ENCODE results near the gene TNRC18.
A peak's percentile ranks its signal among the peaks of the same experiment; 100 is the strongest.
"Not testable (repeated sequence)": the region's sequence is repeated elsewhere in the genome, so short reads cannot be mapped to it uniquely, and the experiment has no call there.

Gene TNRC18

GRCh38 chr7:5282543-5283316 is 140.9 kb downstream of the TNRC18 start, which contains the start of gene SLC29A4:
Gene SLC29A4, plus strand, starts transcription at chr7:5282943. Its CDS starts 4,874 bp downstream, at chr7:5287817.
- DNase-seq (ENCODE audit: low read depth) = peak; percentile 15
- H3K4me3 ChIP-seq (ENCODE audit: low read depth, low read length) = peak within 1 kb of the TSS; percentile 26; the same call in 1 of the 2 replicates
- TF ChIP-seq, protein P1, sequence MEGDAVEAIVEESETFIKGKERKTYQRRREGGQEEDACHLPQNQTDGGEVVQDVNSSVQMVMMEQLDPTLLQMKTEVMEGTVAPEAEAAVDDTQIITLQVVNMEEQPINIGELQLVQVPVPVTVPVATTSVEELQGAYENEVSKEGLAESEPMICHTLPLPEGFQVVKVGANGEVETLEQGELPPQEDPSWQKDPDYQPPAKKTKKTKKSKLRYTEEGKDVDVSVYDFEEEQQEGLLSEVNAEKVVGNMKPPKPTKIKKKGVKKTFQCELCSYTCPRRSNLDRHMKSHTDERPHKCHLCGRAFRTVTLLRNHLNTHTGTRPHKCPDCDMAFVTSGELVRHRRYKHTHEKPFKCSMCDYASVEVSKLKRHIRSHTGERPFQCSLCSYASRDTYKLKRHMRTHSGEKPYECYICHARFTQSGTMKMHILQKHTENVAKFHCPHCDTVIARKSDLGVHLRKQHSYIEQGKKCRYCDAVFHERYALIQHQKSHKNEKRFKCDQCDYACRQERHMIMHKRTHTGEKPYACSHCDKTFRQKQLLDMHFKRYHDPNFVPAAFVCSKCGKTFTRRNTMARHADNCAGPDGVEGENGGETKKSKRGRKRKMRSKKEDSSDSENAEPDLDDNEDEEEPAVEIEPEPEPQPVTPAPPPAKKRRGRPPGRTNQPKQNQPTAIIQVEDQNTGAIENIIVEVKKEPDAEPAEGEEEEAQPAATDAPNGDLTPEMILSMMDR (IDR thresholded peaks at IDR 0.05; ENCODE audit: insufficient read depth, low read depth, low read length, missing control alignments) = no peak

- not testable (repeated sequence) for DNase-seq (ENCODE audit: low read depth); H3K4me3 ChIP-seq (ENCODE audit: low read depth, low read length)
Measured at GRCh38 chr7:5281598-5282500, 141.8 kb downstream of the TNRC18 start.

- H3K4me3 ChIP-seq (ENCODE audit: low read depth, low read length) = no peak overlapping the region
- TF ChIP-seq, protein P1 (IDR thresholded peaks at IDR 0.05; ENCODE audit: insufficient read depth, low read depth, low read length, missing control alignments) = no peak
Measured at GRCh38 chr7:5279734-5280133, 143.9 kb downstream of the TNRC18 start.

GRCh38 chr7:5278766-5279165 is 144.9 kb downstream of the TNRC18 start:
- H3K4me3 ChIP-seq (ENCODE audit: low read depth, low read length) = no peak overlapping the region
- TF ChIP-seq, protein P1 (IDR thresholded peaks at IDR 0.05; ENCODE audit: insufficient read depth, low read depth, low read length, missing control alignments) = no peak
- DNase-seq (ENCODE audit: low read depth) = no peak

More at GRCh38 chr7:5279734-5280133, 143.9 kb downstream of the TNRC18 start:
- DNase-seq (ENCODE audit: low read depth) = no peak

GRCh38 chr7:5276611-5277010 is 147.0 kb downstream of the TNRC18 start:
- H3K4me3 ChIP-seq (ENCODE audit: low read depth, low read length) = no peak overlapping the region
- no peak for DNase-seq (ENCODE audit: low read depth)
- TF ChIP-seq, protein P1 (IDR thresholded peaks at IDR 0.05; ENCODE audit: insufficient read depth, low read depth, low read length, missing control alignments) = no peak

- not testable (repeated sequence) for H3K4me3 ChIP-seq (ENCODE audit: low read depth, low read length); DNase-seq (ENCODE audit: low read depth)
Measured at GRCh38 chr7:5276123-5276522, 147.5 kb downstream of the TNRC18 start.

GRCh38 chr7:5275510-5275909 is 148.1 kb downstream of the TNRC18 start:
- not testable (repeated sequence) for H3K4me3 ChIP-seq (ENCODE audit: low read depth, low read length); DNase-seq (ENCODE audit: low read depth)

DNA sequence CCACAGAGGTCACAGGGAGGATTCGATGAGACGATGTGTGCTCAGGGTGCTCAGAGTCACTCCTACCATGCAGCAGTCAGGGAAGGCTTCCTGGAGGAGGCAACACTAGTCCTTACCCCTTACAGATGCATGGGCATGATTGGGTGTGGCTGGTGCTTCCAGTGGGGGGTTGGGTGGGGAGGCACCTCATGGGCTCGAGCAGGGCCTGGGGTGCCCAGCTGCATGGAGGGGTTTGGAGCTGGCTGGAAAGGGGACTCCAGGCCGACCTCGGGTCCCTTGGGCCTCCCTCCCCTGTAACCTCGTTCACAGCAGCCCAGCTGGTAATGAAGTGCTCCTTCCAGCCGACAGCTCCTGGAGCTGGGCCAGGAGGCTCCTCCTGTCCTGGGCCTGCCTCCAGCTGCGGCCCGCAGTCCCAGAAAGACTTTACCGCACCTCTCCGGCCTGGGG is 148.6 kb downstream of the TNRC18 start:
- not testable (repeated sequence) for H3K4me3 ChIP-seq (ENCODE audit: low read depth, low read length); DNase-seq (ENCODE audit: low read depth)
